Stimulated activated naive B cell treated with anti-CD40 and anti-IgM and Interleukin-4, amounts not matched to agents 10 μg/mL and 1 μg/mL and 100 μg/mL, for 72 hours (primary cell): ENCODE measurements around the gene VEGFC.

Experiments used
- ATAC-seq, 2 donors: fragments of 150-1000 bp; cut with Tn5 transposase; replicated peaks; 2 replicates each; pipeline ENCODE4 v1.10.0; 2021; ENCODE audit warnings: moderate library complexity in 1 of 2
- DNase-seq: peaks from one replicate; pipeline ENCODE4 v3.0.0; 2021
- H3K27ac Mint-ChIP-seq: one replicate; pipeline ENCODE4 v1.8.0; 2022; ENCODE audit warnings: mild to moderate bottlenecking, mixed read lengths
- H3K27me3 Mint-ChIP-seq, 2 donors: one replicate each; pipeline ENCODE4 v1.8.0; 2022; ENCODE audit warnings: mixed read lengths in 2 of 2
- H3K36me3 Mint-ChIP-seq, 2 donors: one replicate each; pipeline ENCODE4 v1.8.0; 2022; ENCODE audit warnings: mixed read lengths in 2 of 2, mild to moderate bottlenecking in 1 of 2
- H3K4me1 Mint-ChIP-seq, 2 donors: one replicate each; pipeline ENCODE4 v1.8.0; 2022; ENCODE audit warnings: mixed read lengths in 2 of 2, mild to moderate bottlenecking in 1 of 2
- H3K4me3 Mint-ChIP-seq, 2 donors: one replicate each; pipeline ENCODE4 v1.8.0; 2022; ENCODE audit warnings: mild to moderate bottlenecking in 2 of 2, mixed read lengths in 2 of 2, moderate library complexity in 1 of 2
- H3K9me3 Mint-ChIP-seq, 2 donors: one replicate each; pipeline ENCODE4 v1.8.0; 2022; ENCODE audit warnings: mixed read lengths in 2 of 2, mild to moderate bottlenecking in 1 of 2

VEGFC gene

GRCh38 chr4:176788971-176789370 lies 3.8 kb downstream of the VEGFC start:
- ATAC-seq, result no peak
- peaks cover 3 to 16% of the 10 kb centered on the region in 2 donors for H3K4me1 Mint-ChIP-seq
- H3K27me3 Mint-ChIP-seq, result peaks cover 24 to 27% of the 10 kb centered on the region in 2 donors
- H3K9me3 Mint-ChIP-seq, result no peaks in the 10 kb centered on the region
- no peak overlapping the region for H3K4me3 Mint-ChIP-seq
- no peak overlapping the region for H3K27ac Mint-ChIP-seq
- no peaks in the 10 kb centered on the region for H3K36me3 Mint-ChIP-seq
- DNase-seq, result no peak

- H3K27me3 Mint-ChIP-seq, result peaks cover 17 to 22% of the 10 kb centered on the region in 2 donors
- no peak overlapping the region for H3K27ac Mint-ChIP-seq
- peaks cover 3 to 14% of the 10 kb centered on the region in 2 donors for H3K4me1 Mint-ChIP-seq
- no peak overlapping the region for H3K4me3 Mint-ChIP-seq
- no peak for DNase-seq
- H3K36me3 Mint-ChIP-seq, result no peaks in the 10 kb centered on the region
- no peaks in the 10 kb centered on the region for H3K9me3 Mint-ChIP-seq
- no peak for ATAC-seq
Observed at GRCh38 chr4:176788248-176788647, 4.5 kb downstream of the VEGFC start.

- peaks cover 0 to 10% of the 10 kb centered on the region in 2 donors for H3K27me3 Mint-ChIP-seq
- no peaks in the 10 kb centered on the region for H3K4me1 Mint-ChIP-seq
Observed at GRCh38 chr4:176784816-176785215, 7.9 kb downstream of the VEGFC start.

GRCh38 chr4:176782794-176783193 lies 9.9 kb downstream of the VEGFC start:
- Mint-ChIP-seq H3K4me1 (no peaks in the 10 kb centered on the region), H3K9me3 (no peaks in the 10 kb centered on the region), H3K4me3 (no peak overlapping the region), H3K36me3 (no peaks in the 10 kb centered on the region), H3K27me3 (no peaks in the 10 kb centered on the region), H3K27ac (no peak overlapping the region)
- no peak for DNase-seq
- ATAC-seq, result no peak

More at GRCh38 chr4:176784816-176785215, 7.9 kb downstream of the VEGFC start:
- Mint-ChIP-seq H3K27ac (no peak overlapping the region), H3K36me3 (no peaks in the 10 kb centered on the region), H3K9me3 (no peaks in the 10 kb centered on the region), H3K4me3 (no peak overlapping the region)
- DNase-seq (no peak), ATAC-seq (no peak)

GRCh38 chr4:176782191-176782590 lies 10.5 kb downstream of the VEGFC start:
- Mint-ChIP-seq H3K4me1 (no peaks in the 10 kb centered on the region), H3K27ac (no peak overlapping the region), H3K27me3 (no peaks in the 10 kb centered on the region), H3K36me3 (no peaks in the 10 kb centered on the region), H3K9me3 (no peaks in the 10 kb centered on the region), H3K4me3 (no peak overlapping the region)
- no peak for DNase-seq
- ATAC-seq, result no peak

GRCh38 chr4:176781739-176782100 lies 11.0 kb downstream of the VEGFC start:
- DNase-seq, result no peak
- Mint-ChIP-seq H3K27me3 (no peaks in the 10 kb centered on the region), H3K36me3 (no peaks in the 10 kb centered on the region), H3K4me3 (no peak overlapping the region), H3K4me1 (no peaks in the 10 kb centered on the region), H3K27ac (no peak overlapping the region), H3K9me3 (no peaks in the 10 kb centered on the region)
- no peak for ATAC-seq

GRCh38 chr4:176780995-176781738 lies 11.6 kb downstream of the VEGFC start:
- Mint-ChIP-seq H3K9me3 (no peaks in the 10 kb centered on the region), H3K4me1 (no peaks in the 10 kb centered on the region), H3K4me3 (no peak overlapping the region), H3K27ac (no peak overlapping the region), H3K27me3 (no peaks in the 10 kb centered on the region), H3K36me3 (no peaks in the 10 kb centered on the region)
- DNase-seq, result no peak
- no peak for ATAC-seq

GRCh38 chr4:176779421-176779820 lies 13.3 kb downstream of the VEGFC start:
- DNase-seq (no peak), ATAC-seq (no peak)
- Mint-ChIP-seq H3K36me3 (no peaks in the 10 kb centered on the region), H3K27me3 (no peaks in the 10 kb centered on the region), H3K27ac (no peak overlapping the region), H3K9me3 (no peaks in the 10 kb centered on the region), H3K4me3 (no peak overlapping the region), H3K4me1 (no peaks in the 10 kb centered on the region)

- Mint-ChIP-seq H3K4me3 (no peak overlapping the region), H3K27me3 (no peaks in the 10 kb centered on the region), H3K4me1 (no peaks in the 10 kb centered on the region), H3K27ac (no peak overlapping the region), H3K36me3 (no peaks in the 10 kb centered on the region), H3K9me3 (no peaks in the 10 kb centered on the region)
- ATAC-seq (no peak), DNase-seq (no peak)
Observed at GRCh38 chr4:176778491-176778890, 14.2 kb downstream of the VEGFC start.

- Mint-ChIP-seq H3K27me3 (no peaks in the 10 kb centered on the region), H3K4me3 (no peak overlapping the region), H3K27ac (no peak overlapping the region), H3K9me3 (no peaks in the 10 kb centered on the region), H3K4me1 (no peaks in the 10 kb centered on the region), H3K36me3 (no peaks in the 10 kb centered on the region)
- DNase-seq (no peak), ATAC-seq (no peak)
Observed at GRCh38 chr4:176778063-176778462, 14.7 kb downstream of the VEGFC start.

GRCh38 chr4:176775338-176775737 lies 17.4 kb downstream of the VEGFC start:
- DNase-seq, result no peak
- Mint-ChIP-seq H3K27me3 (no peaks in the 10 kb centered on the region), H3K9me3 (no peaks in the 10 kb centered on the region), H3K4me1 (no peaks in the 10 kb centered on the region), H3K4me3 (no peak overlapping the region), H3K36me3 (no peaks in the 10 kb centered on the region), H3K27ac (no peak overlapping the region)
- no peak for ATAC-seq

- no peak overlapping the region for H3K4me3 Mint-ChIP-seq
- H3K27me3 Mint-ChIP-seq, result no peaks in the 10 kb centered on the region
- no peaks in the 10 kb centered on the region for H3K9me3 Mint-ChIP-seq
- H3K36me3 Mint-ChIP-seq, result no peaks in the 10 kb centered on the region
- H3K27ac Mint-ChIP-seq, result no peak overlapping the region
- ATAC-seq (no peak), DNase-seq (no peak)
- no peaks in the 10 kb centered on the region for H3K4me1 Mint-ChIP-seq
Observed at GRCh38 chr4:176774852-176775251, 17.9 kb downstream of the VEGFC start.

GRCh38 chr4:176769514-176769913 lies 23.2 kb downstream of the VEGFC start:
- H3K27ac Mint-ChIP-seq, result no peak overlapping the region

GRCh38 chr4:176767183-176767582 lies 25.5 kb downstream of the VEGFC start:
- no peaks in the 10 kb centered on the region for H3K36me3 Mint-ChIP-seq
- no peak for DNase-seq
- H3K9me3 Mint-ChIP-seq, result no peaks in the 10 kb centered on the region
- no peak overlapping the region for H3K27ac Mint-ChIP-seq
- H3K27me3 Mint-ChIP-seq, result no peaks in the 10 kb centered on the region
- H3K4me1 Mint-ChIP-seq, result no peaks in the 10 kb centered on the region
- H3K4me3 Mint-ChIP-seq, result no peak overlapping the region
- ATAC-seq, result no peak

More at GRCh38 chr4:176769514-176769913, 23.2 kb downstream of the VEGFC start:
- H3K36me3 Mint-ChIP-seq, result no peaks in the 10 kb centered on the region
- DNase-seq (no peak), ATAC-seq (no peak)
- H3K9me3 Mint-ChIP-seq, result no peaks in the 10 kb centered on the region
- H3K4me1 Mint-ChIP-seq, result no peaks in the 10 kb centered on the region
- H3K4me3 Mint-ChIP-seq, result no peak overlapping the region
- no peaks in the 10 kb centered on the region for H3K27me3 Mint-ChIP-seq

- DNase-seq (no peak), ATAC-seq (no peak)
- no peaks in the 10 kb centered on the region for H3K4me1 Mint-ChIP-seq
- no peaks in the 10 kb centered on the region for H3K36me3 Mint-ChIP-seq
- H3K4me3 Mint-ChIP-seq, result no peak overlapping the region
- H3K27me3 Mint-ChIP-seq, result no peaks in the 10 kb centered on the region
- H3K9me3 Mint-ChIP-seq, result no peaks in the 10 kb centered on the region
- H3K27ac Mint-ChIP-seq, result no peak overlapping the region
Observed at GRCh38 chr4:176762661-176763308, 29.9 kb downstream of the VEGFC start.
